SW480 (cell line): ENCODE results near the gene CARD19.
A peak's percentile ranks its signal among the peaks of the same experiment; 100 is the strongest.

Experiments
- DNase-seq: peaks from one replicate; pipeline ENCODE4 v3.0.0-alpha.2; 2016; ENCODE audit warnings: low spot score

Gene CARD19

GRCh38 chr9:93064392-93065134 is 31.5 kb upstream of the CARD19 start:
- DNase-seq = peak; percentile 78

- no peak for DNase-seq
These were observed 30.8 kb upstream of the CARD19 start for GRCh38 chr9:93065135-93065720.

DNA sequence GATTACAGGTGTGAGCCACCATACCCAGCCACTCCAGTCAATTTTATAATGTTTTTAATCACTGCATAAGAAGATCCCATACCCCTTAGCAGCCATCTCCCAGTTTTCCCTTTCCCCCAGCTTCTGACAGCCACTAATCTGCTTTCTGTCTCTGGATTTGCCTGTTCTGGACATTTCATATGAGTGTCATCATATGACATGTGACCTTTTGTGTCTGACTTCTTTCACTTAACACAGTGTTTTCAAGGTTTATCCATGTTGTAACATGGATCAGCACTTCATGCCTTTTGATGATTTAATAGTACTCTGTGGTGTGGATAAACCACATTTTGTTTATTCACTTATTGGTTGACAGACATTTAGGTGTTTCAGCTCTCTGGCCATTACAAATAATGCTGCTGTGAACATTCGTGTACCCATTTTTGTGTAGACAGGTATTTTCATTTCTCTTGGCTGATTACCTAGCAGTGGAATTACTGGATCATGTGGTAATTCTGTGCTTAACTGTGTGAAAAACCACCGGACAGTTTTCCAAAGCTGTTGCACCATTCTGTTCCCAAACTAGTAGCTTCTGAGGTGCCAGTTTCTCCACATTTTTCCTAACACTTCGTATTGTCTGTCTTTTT is 28.9 kb upstream of the CARD19 start:
- DNase-seq = no peak

- DNase-seq = no peak
These were observed 27.1 kb upstream of the CARD19 start for GRCh38 chr9:93068956-93069355.

DNA sequence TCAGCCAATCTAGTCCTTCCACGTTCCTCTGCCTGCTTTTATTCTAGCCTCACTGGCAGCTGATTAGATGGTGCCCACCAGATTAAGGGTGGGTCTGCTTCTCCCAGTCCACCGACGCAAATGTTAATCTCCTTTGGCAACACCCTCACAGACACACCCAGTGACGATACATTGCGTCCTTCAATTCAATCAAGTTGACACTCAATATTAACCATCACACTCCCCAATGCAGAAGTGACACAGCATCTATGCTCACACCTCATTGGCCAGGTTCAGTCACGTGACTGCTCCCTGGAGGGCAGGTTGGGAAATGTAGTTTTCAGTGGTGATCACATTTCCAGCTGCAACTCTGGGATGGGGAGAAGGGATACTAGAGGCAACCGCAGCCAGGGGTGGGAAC is 24.6 kb upstream of the CARD19 start:
- DNase-seq = peak; percentile 45

GRCh38 chr9:93072383-93072795 is 23.6 kb upstream of the CARD19 start:
- DNase-seq = no peak

GRCh38 chr9:93076101-93076791 is 19.8 kb upstream of the CARD19 start:
- DNase-seq = no peak

GRCh38 chr9:93076792-93077128 is 19.3 kb upstream of the CARD19 start:
- DNase-seq = no peak

DNA sequence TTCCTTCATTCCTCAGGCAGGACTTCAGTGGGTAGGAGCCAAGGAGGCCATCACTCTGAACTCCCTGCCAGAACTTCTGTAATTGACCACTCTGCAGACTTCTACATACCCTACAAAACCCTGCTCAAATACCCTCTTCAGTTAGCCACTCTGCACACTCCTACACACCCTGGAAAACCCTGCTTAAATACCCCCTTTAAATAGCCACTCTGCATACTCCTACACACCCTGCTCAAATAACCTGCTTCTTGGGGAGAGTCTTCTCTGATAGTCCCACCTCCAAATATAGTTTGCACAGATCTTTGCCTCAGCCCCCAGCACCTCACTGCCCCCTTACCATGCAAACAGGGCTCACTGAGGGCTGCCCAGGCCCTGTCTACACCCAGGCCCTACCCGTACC is 18.6 kb upstream of the CARD19 start:
- DNase-seq = no peak

GRCh38 chr9:93077811-93078210 is 18.2 kb upstream of the CARD19 start:
- no peak for DNase-seq

GRCh38 chr9:93079371-93079770 is 16.6 kb upstream of the CARD19 start:
- DNase-seq = no peak

DNA sequence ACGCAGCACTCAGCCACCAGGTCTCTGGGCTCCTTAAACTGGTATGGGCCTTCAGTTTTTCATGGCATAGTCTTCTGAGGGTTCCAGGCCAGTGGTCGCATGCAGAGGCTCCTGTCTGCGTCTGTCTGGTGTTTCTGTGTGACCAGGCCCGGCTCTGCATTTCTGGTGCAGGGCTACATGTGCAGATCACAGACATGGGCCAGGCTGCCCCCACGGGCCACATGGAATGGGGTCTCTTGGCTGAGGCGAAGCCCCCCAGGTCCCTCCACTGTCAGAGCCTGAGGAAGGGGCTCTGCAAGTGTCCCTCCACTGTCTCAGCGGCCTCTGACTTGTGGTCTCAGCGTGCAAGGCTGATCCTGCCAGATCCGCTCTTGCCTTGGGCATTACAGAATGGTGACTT is 15.6 kb upstream of the CARD19 start:
- DNase-seq = no peak

GRCh38 chr9:93081081-93081529 is 14.9 kb upstream of the CARD19 start:
- no peak for DNase-seq

DNA sequence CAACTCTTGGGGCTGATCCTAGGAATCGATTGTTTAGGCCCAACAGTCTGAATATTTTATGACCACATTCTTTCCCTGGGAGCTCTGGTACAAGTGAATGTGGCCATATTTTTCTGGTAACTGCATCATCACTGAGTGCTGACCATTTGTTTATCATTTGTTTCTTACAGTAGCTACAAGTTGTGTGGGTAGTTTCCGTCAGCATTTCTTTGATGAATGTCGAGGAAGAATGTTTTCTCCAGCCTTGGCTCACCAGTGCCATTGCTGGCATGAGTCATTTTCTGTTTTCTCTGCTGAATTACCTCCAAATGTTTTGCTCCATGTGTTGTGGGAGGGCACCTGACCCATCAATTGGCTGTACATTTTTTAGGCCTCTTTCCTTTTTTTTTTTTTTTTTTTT is 14.1 kb upstream of the CARD19 start:
- peak; percentile 29 for DNase-seq

DNA sequence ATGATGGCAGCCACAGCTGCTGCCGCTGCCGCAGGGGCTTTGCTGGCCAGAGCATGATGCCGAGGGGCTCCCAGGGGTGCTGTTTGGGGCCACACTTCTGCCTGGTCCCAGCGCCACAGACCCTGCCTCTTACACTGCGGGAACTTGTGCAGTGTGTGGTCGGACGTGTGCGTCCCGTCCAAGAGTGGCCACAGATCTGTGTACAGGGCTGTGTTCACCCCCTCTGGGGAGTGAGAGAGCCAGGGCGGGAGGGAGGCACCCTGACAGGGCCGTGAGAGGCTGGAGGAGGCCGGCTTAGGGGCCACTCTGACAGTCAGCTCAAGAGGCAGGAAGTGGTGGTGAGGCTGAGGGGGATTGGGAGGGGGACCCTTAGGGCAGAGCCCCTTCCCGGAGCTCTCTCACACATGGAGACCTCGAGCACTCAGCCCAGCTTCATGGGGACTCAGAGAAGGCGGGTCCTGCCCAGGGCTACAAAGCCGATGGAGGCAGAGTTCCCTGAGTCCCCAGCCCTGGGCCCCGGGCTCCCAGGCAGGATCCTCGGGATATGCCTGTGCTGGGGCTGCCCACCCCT is 13.1 kb upstream of the CARD19 start:
- DNase-seq = no peak

GRCh38 chr9:93083592-93084470 is 12.2 kb upstream of the CARD19 start:
- no peak for DNase-seq

DNA sequence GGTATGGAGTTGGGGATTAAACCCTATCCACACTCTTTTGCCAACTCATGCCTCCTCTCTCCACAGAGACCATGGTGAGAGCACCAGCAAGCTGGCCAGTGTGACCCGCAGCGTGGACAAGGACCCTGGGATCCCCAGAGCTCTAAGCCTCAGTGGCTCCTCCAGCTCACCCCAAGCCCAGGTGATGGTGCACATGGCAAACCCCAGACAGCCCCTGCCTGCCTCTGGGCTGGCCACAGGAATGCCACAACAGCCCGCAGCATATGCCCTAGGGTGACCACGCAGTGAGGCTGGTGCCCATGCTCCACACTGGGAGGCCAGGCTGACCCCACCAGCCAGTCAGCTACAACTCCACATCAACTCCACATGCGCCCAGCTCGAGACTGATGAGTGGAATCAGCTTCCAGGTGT is 11.5 kb upstream of the CARD19 start:
- DNase-seq = no peak

- no peak for DNase-seq
These were observed 10.3 kb upstream of the CARD19 start for GRCh38 chr9:93085676-93086075.

DNA sequence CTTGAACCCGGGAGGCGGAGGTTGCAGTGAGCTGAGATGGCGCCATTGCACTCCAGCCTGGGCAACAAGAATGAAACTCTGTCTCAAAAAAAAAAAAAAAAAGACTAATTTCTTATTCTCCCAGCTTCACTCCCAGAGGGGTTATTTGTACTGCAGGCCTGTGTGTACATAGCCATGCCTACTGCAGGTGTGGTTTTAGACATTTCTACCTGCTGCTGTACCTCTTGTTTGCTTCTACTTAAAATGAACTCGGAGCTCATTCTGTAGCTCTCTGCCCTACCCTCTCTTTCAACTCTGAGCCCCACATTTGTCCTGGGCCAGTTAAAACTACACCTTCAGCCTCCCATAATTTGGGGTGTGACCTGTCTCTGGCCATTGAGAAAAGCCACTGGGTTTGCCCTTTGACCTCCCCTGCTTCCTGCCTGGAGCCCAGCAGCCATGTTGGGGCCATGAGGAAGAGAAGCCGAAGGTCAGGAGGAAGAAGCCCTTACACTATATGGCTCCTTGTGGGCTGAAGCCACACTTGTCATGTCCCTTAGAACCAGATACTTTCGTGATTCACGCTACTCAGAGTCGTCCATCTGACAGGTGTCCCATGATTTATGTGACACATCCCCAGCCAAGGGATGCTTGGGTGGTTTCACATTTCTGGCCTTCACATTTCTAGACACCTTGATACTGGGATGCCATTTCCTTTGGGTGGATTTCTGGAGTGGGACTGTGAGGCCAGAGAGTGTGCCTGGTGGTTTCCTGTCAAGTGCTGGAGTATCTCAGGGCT is 9.4 kb upstream of the CARD19 start:
- DNase-seq = no peak

- no peak for DNase-seq
These were observed 7.9 kb upstream of the CARD19 start for GRCh38 chr9:93087971-93088655.
